Activated naive CD8-positive, alpha-beta T cell treated with anti-CD3 and anti-CD28 coated beads, Interleukin-2, amount 50 U/mL, for 24 hours (primary cell): ENCODE data around the gene PSME2.

Source experiments
- ATAC-seq: fragments of 150-1000 bp; cut with Tn5 transposase; one replicate; pipeline ENCODE4 v1.10.0; 2021
- DNase-seq: peaks from one replicate; pipeline ENCODE4 v3.0.0; 2021
- H3K27ac Mint-ChIP-seq: one replicate; pipeline ENCODE4 v1.8.0; 2021; ENCODE audit warnings: mild to moderate bottlenecking, mixed read lengths
- H3K27me3 Mint-ChIP-seq: one replicate; pipeline ENCODE4 v1.8.0; 2021; ENCODE audit warnings: mixed read lengths
- H3K36me3 Mint-ChIP-seq: one replicate; pipeline ENCODE4 v1.8.0; 2021; ENCODE audit warnings: low read depth, mixed read lengths
- H3K4me1 Mint-ChIP-seq: one replicate; pipeline ENCODE4 v1.8.0; 2021; ENCODE audit warnings: mixed read lengths
- H3K4me3 Mint-ChIP-seq: one replicate; pipeline ENCODE4 v1.8.0; 2021; ENCODE audit warnings: mild to moderate bottlenecking, moderate library complexity, mixed read lengths
- H3K9me3 Mint-ChIP-seq: one replicate; pipeline ENCODE4 v1.8.0; 2021; ENCODE audit warnings: mixed read lengths

PSME2 gene

DNA sequence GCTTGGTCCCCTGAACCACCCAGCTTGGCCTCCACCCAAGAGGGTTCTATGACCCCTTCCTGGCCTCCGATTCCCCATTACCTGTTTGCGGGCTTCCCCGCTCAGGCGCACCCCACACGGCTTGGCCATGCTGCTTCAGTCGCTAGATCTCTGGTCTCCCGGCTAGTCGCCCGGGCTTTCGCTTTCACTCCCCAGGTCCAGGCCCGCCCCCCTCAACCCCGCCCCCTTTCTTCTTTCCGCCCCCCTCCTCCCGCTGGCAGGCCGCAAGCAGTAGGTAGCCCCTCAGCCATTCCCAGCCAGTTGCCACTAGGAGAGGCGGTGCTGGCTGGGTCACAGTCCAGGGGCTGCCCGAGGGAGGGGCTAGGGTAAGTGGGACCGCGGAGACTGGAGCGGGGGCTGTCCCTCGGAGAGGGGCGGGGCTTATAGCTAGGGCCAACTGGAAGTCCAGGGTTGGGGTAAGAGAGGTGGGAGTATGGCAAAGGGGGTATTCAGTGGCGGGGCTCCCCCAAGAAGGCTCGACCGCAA, at the start of gene PSME2:
TSS of gene PSME2 (minus strand) at position 158 of the 525 bp plus-strand sequence. CDS start at position 129, 29 bp downstream.
- Mint-ChIP-seq H3K27me3 (peaks cover under 1% of the 10 kb centered on the region), H3K4me1 (peaks cover 65% of the 10 kb centered on the region), H3K36me3 (peaks cover 61% of the 10 kb centered on the region), H3K9me3 (no peaks in the 10 kb centered on the region), H3K4me3 (peak within 1 kb of the TSS; percentile 95), H3K27ac (peak within 1 kb of the TSS; percentile 99)
- ATAC-seq: peak; percentile 81
- peak; percentile 95 for DNase-seq

DNA sequence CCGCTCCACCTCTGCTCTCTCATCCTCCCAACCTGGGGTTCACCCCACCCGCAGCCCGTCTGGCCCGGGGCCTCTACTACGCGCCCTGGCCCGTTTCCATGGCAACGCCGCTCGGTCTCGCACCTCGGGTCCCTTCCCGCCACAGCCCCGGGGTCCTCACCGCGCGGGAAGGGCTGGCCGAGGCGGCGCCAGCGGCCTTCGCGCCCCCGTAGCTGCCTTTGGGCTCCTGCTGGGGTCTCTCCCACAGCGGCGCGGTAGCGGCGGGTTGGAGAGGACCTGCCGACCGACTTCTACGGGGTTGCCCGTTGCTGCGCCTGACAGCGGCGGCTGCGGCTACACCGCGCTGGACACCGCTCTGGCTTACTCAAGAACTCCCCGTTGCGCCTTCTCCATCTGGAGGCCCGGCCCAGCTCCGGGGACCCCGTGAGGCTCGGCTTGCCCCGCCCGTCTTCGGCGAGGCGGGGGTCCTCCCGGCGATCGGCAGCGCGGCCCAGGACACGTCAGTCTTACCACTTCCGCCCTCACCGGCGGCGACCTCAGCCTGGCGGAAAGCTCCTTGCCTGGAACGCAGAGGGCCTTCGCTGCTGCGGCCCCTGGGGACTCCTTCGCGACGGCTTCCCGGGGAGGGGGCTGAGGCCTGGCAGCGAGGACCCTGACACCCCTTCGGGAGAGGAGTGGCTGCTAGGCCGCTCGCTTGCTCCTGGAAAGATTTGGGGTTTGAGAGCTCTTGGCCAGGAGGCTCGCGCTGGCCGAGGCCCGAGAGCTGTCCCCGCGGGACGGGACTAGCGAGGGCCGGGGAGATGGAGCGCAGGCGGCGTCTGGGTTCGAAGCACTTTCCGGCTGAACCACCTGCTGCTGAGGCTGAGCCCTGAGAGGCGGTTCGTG, 49.0 kb upstream of the PSME2 start, which contains the start of gene TM9SF1:
TSS of gene TM9SF1 (minus strand) at position 256 of the 885 bp plus-strand sequence. CDS start 422 bp downstream, outside the sequence.
- ATAC-seq (peak; percentile 92), DNase-seq (peak; percentile 89)
- Mint-ChIP-seq H3K9me3 (peaks cover 3% of the 10 kb centered on the region), H3K27me3 (no peaks in the 10 kb centered on the region), H3K4me1 (peaks cover 57% of the 10 kb centered on the region), H3K36me3 (peaks cover 42% of the 10 kb centered on the region), H3K4me3 (peak within 1 kb of the TSS; percentile 88), H3K27ac (peak within 1 kb of the TSS; percentile 96)

DNA sequence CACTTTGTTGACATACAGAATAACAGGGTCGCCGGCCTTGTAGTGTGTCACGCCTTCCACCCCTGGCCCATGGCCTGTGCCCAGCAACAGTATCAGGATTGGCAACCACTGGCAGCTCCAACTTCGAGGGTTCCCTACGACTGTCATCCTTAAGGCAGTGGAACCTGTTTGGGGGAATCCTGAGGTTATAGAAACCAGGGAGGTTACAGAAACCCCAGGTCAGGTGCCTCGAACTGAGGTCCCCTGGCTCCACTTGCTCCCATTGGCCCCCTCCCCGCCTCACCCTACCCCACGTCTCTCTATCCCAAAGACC, 48.4 kb upstream of the PSME2 start:
- peaks cover 57% of the 10 kb centered on the region for H3K4me1 Mint-ChIP-seq
- ATAC-seq (no peak), DNase-seq (no peak)
- peaks cover 3% of the 10 kb centered on the region for H3K9me3 Mint-ChIP-seq
- H3K27me3 Mint-ChIP-seq: no peaks in the 10 kb centered on the region
- peak overlapping the region; percentile 96 for H3K27ac Mint-ChIP-seq
- peaks cover 40% of the 10 kb centered on the region for H3K36me3 Mint-ChIP-seq
- H3K4me3 Mint-ChIP-seq: peak overlapping the region; percentile 88

- Mint-ChIP-seq H3K36me3 (peaks cover 38% of the 10 kb centered on the region), H3K27ac (peak overlapping the region; percentile 96)
- DNase-seq: no peak
Observed at GRCh38 chr14:24194186-24194872, 47.9 kb upstream of the PSME2 start.

GRCh38 chr14:24192933-24193332, 46.5 kb upstream of the PSME2 start:
- Mint-ChIP-seq H3K9me3 (no peaks in the 10 kb centered on the region), H3K27me3 (no peaks in the 10 kb centered on the region), H3K4me3 (no peak overlapping the region), H3K4me1 (peaks cover 51% of the 10 kb centered on the region), H3K27ac (no peak overlapping the region), H3K36me3 (peaks cover 34% of the 10 kb centered on the region)
- ATAC-seq (no peak), DNase-seq (no peak)

More at GRCh38 chr14:24194186-24194872, 47.9 kb upstream of the PSME2 start:
- Mint-ChIP-seq H3K4me3 (peak overlapping the region; percentile 88), H3K4me1 (peaks cover 57% of the 10 kb centered on the region), H3K9me3 (peaks cover 3% of the 10 kb centered on the region), H3K27me3 (no peaks in the 10 kb centered on the region)
- ATAC-seq: no peak

GRCh38 chr14:24190416-24190815, 44.0 kb upstream of the PSME2 start:
- Mint-ChIP-seq H3K9me3 (no peaks in the 10 kb centered on the region), H3K36me3 (peaks cover 45% of the 10 kb centered on the region), H3K4me3 (no peak overlapping the region), H3K27ac (no peak overlapping the region), H3K4me1 (peaks cover 50% of the 10 kb centered on the region), H3K27me3 (no peaks in the 10 kb centered on the region)
- no peak for ATAC-seq
- no peak for DNase-seq

DNA sequence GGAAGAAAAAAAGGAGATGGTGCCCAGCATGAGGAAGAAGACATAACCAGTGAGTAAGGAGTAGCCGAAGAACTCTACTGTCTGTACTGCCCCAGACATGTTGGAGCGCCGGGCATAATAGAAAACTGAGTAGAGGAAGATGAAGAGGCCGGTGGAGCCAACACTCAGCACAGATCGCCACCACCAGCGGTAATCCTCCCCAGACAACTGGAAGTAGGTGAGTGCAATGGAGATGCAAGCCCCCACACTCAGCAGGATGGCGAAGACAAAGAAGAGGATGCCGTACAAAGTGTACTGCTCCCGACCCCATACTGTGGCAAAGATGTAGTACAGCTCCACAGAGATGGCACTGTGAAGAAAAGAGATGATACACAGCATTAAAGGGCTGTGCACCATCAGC, 43.0 kb upstream of the PSME2 start:
- no peak for ATAC-seq
- Mint-ChIP-seq H3K36me3 (peaks cover 47% of the 10 kb centered on the region), H3K4me1 (peaks cover 42% of the 10 kb centered on the region), H3K27ac (peak overlapping the region; percentile 88), H3K27me3 (no peaks in the 10 kb centered on the region), H3K4me3 (peak overlapping the region; percentile 84), H3K9me3 (no peaks in the 10 kb centered on the region)
- no peak for DNase-seq

- DNase-seq (no peak), ATAC-seq (no peak)
- peaks cover 46% of the 10 kb centered on the region for H3K36me3 Mint-ChIP-seq
- no peaks in the 10 kb centered on the region for H3K9me3 Mint-ChIP-seq
- peaks cover 38% of the 10 kb centered on the region for H3K4me1 Mint-ChIP-seq
- H3K4me3 Mint-ChIP-seq: peak overlapping the region; percentile 84
- no peaks in the 10 kb centered on the region for H3K27me3 Mint-ChIP-seq
- peak overlapping the region; percentile 88 for H3K27ac Mint-ChIP-seq
Observed at GRCh38 chr14:24189059-24189375, 42.6 kb upstream of the PSME2 start.

DNA sequence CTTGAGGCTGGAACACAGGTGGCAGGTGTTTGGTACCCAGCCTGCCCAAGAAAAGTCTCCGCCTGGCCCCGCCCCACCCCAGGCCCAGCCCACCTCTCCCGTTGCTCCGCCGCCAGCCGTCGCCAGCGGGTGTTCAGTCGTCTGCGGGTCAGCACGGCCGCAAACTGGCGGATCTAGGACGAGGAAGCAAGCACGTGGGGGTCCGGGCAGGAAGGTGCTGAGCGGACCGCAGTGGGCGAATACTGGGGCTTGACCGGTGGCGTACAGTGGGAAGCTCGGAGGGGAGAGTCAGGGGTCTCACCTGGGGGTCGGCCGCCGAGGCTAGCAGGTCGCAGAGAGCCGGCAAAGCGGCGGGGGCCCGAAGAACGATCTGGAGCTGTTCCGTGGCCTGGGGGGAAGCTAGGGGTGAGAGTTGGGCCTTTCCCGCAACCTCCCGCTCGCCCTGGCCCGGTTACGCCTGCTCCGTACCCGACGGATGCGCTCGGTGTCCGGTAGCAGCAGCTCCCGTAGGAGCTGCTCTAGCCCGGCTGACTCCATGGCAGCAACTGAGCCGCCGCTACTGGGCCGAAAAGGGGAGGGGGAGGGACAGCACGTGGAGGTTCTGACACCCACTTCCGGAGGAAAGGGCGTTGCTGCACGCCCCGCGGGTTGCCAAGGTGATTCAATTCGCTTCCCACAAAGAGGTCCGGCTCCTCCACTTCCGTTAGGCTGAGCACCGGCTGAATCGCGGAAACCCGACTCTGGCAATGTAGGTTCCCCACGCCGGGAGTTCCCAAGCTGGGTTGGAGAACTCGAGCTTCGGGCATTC, 42.0 kb upstream of the PSME2 start, which contains the start of gene IPO4:
TSS of gene IPO4 (minus strand) at position 566 of the 808 bp plus-strand sequence. CDS start at position 537, 29 bp downstream.
- H3K27me3 Mint-ChIP-seq: no peaks in the 10 kb centered on the region
- H3K27ac Mint-ChIP-seq: peak within 1 kb of the TSS; percentile 88
- ATAC-seq: peak; percentile 95
- peaks cover 46% of the 10 kb centered on the region for H3K36me3 Mint-ChIP-seq
- peak; percentile 93 for DNase-seq
- peaks cover 35% of the 10 kb centered on the region for H3K4me1 Mint-ChIP-seq
- H3K4me3 Mint-ChIP-seq: peak within 1 kb of the TSS; percentile 84
- no peaks in the 10 kb centered on the region for H3K9me3 Mint-ChIP-seq

DNA sequence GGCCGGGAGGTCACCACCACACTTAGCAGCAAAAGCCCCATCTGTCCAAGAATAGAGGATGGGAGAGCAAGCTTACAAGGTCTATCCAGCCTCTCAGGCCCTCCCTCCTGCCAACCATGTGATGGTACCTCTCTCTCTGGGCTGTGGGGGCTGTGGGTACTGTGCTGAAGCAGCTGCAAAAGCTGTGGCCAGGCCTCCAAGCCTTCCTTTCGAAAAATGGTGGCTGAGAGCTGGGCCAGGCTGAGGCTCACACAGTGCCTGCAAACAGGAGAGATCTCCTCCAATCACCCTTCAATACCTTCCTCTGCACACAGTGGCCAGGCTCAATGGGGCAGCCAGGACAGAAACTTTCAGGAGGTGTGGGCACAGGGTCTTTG, 41.1 kb upstream of the PSME2 start:
- Mint-ChIP-seq H3K36me3 (peaks cover 44% of the 10 kb centered on the region), H3K9me3 (no peaks in the 10 kb centered on the region)

DNA sequence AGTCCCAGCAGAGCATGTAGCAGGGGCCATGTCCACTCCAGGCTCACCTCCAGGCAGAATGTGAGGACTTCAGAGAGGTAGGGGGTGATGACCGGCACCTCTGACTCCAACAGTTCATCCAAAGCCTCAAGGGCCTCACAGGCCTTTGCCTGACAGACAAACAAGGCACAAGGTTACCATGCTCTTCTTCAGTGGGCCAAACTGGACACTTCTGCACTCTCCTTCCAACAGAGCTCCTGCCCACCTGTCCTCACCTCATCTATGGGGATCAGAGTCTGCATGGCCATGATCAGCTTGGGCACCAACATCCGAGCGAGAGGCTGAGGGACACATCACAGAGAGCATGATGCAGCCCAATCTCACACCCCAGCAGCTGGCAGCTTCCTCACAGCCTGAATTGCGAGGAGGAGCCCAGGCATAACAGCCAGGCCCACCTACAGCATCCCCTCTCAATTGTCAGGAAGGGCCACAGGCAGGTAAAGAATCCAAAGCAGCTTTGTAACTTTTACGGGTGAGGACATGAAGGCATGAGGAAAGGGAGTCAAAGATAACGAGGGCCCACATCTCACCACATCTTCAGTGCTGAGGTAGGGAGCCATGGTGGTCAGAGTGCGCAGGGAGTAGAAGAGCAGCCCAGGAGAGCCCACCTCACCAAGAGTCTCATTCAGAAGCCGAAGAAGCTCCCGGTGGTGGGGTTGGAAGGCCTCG, 40.6 kb upstream of the PSME2 start:
- Mint-ChIP-seq H3K27ac (no peak overlapping the region), H3K4me1 (peaks cover 23% of the 10 kb centered on the region), H3K36me3 (peaks cover 44% of the 10 kb centered on the region), H3K9me3 (no peaks in the 10 kb centered on the region), H3K27me3 (no peaks in the 10 kb centered on the region), H3K4me3 (peak overlapping the region; percentile 84)
- no peak for ATAC-seq
- DNase-seq: no peak

More for the DNA sequence above, 41.1 kb upstream of the PSME2 start:
- Mint-ChIP-seq H3K4me3 (peak overlapping the region; percentile 84), H3K27ac (peak overlapping the region; percentile 88), H3K27me3 (no peaks in the 10 kb centered on the region), H3K4me1 (peaks cover 28% of the 10 kb centered on the region)
- no peak for DNase-seq
- ATAC-seq: no peak

GRCh38 chr14:24185741-24186140, 39.3 kb upstream of the PSME2 start:
- Mint-ChIP-seq H3K36me3 (peaks cover 43% of the 10 kb centered on the region), H3K4me3 (no peak overlapping the region), H3K4me1 (peaks cover 16% of the 10 kb centered on the region), H3K9me3 (no peaks in the 10 kb centered on the region), H3K27me3 (no peaks in the 10 kb centered on the region), H3K27ac (no peak overlapping the region)
- ATAC-seq: no peak
- DNase-seq: no peak

GRCh38 chr14:24185026-24185425, 38.6 kb upstream of the PSME2 start:
- peaks cover 16% of the 10 kb centered on the region for H3K4me1 Mint-ChIP-seq
- H3K4me3 Mint-ChIP-seq: no peak overlapping the region
- no peak for DNase-seq
- H3K27ac Mint-ChIP-seq: no peak overlapping the region
- peaks cover 41% of the 10 kb centered on the region for H3K36me3 Mint-ChIP-seq
- no peak for ATAC-seq
- no peaks in the 10 kb centered on the region for H3K9me3 Mint-ChIP-seq
- H3K27me3 Mint-ChIP-seq: no peaks in the 10 kb centered on the region
